DMS114 treated with DMSO at 0.1 percent for 48 hours (cell line): ENCODE measurements around the gene C20orf141.
"Not testable (repeated sequence)": the region's sequence is repeated elsewhere in the genome, so short reads cannot be mapped to it uniquely, and the experiment has no call there.

ENCODE experiments used
- DNase-seq: peaks from one replicate; lab custom pipeline; 2025; ENCODE audit not compliant: unreplicated experiment; lab: John Stamatoyannopoulos, UW

C20orf141 gene

GRCh38 chr20:2799688-2800520, 14.9 kb upstream of the C20orf141 start:
- DNase-seq: no peak

- DNase-seq: no peak
Observed at GRCh38 chr20:2800521-2801285, 14.1 kb upstream of the C20orf141 start, which contains the start of gene CPXM1. Gene CPXM1 (minus strand): TSS chr20:2800627. CDS start chr20:2800572, 55 bp downstream.

- no peak for DNase-seq
Observed at GRCh38 chr20:2801286-2801728, 13.5 kb upstream of the C20orf141 start.

GRCh38 chr20:2804041-2804828, 10.6 kb upstream of the C20orf141 start:
- no peak for DNase-seq

GRCh38 chr20:2804852-2805688, 9.7 kb upstream of the C20orf141 start:
- DNase-seq: no peak

- DNase-seq: no peak
Observed at GRCh38 chr20:2805689-2806350, 9.0 kb upstream of the C20orf141 start.

- DNase-seq: no peak
Observed at GRCh38 chr20:2806351-2806701, 8.5 kb upstream of the C20orf141 start.

- DNase-seq: no peak
Observed at GRCh38 chr20:2807019-2807418, 7.8 kb upstream of the C20orf141 start.

- not testable (repeated sequence) for DNase-seq
Observed at GRCh38 chr20:2807929-2808328, 6.9 kb upstream of the C20orf141 start.

- DNase-seq: no peak
Observed at GRCh38 chr20:2809690-2810089, 5.1 kb upstream of the C20orf141 start.

GRCh38 chr20:2812189-2812588, 2.6 kb upstream of the C20orf141 start:
- DNase-seq: no peak

GRCh38 chr20:2814076-2814475, 711 bp upstream of the C20orf141 start:
- no peak for DNase-seq

- DNase-seq: no peak
Observed at GRCh38 chr20:2815242-2815900, 584 bp downstream of the C20orf141 start.

- no peak for DNase-seq
Observed at GRCh38 chr20:2816030-2816582, 1.3 kb downstream of the C20orf141 start, which contains the start of gene TMEM239. Gene TMEM239 (plus strand): TSS chr20:2816364. CDS start chr20:2816555, 191 bp downstream.

- DNase-seq: no peak
Observed at GRCh38 chr20:2816583-2817340, 2.0 kb downstream of the C20orf141 start.

GRCh38 chr20:2817341-2817726, 2.5 kb downstream of the C20orf141 start:
- no peak for DNase-seq

GRCh38 chr20:2817891-2818595, 3.3 kb downstream of the C20orf141 start:
- DNase-seq: no peak
